ENCODE measurements around the gene MRPL50. TPM values are rescaled to one million over a fixed set of nuclear protein-coding genes. Genes with fewer than 3 reads are reported as not detected.

MRPL50 gene
- total RNA-seq, 1 donor from 2014 or later, result 17.3 TPM

DNA sequence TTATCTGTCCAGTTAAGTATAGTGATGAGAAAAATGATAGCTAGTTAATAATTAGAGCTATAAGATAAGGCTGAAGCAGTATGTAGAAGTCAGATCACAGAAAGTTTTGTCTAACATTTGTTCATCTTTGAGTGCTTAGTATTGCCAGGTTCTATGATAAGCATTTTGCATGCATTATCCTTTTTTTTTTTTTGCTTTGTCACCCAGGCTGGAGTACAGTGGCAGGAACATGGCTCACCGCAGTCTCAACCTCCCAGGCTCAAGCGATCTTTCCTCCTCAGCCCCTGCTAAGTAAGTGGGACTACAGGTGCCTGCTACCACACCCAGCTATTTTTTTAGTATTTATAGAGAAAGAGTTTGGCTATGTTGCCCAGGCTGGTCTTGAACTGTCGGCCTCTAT lies 31.1 kb downstream of the MRPL50 start:
- Histone ChIP-seq H3K4me3 (no peak overlapping the region), H3K36me3 (no peaks in the 10 kb centered on the region), H3K27ac (replicated peaks) (no peak overlapping the region), H3K27me3 (ENCODE audit: low read depth) (no peaks in the 10 kb centered on the region), H3K4me1 (no peaks in the 10 kb centered on the region), H3K9me3 (replicated peaks) (peaks cover 4% of the 10 kb centered on the region)
- no peak for DNase-seq
- TF ChIP-seq, protein P1, sequence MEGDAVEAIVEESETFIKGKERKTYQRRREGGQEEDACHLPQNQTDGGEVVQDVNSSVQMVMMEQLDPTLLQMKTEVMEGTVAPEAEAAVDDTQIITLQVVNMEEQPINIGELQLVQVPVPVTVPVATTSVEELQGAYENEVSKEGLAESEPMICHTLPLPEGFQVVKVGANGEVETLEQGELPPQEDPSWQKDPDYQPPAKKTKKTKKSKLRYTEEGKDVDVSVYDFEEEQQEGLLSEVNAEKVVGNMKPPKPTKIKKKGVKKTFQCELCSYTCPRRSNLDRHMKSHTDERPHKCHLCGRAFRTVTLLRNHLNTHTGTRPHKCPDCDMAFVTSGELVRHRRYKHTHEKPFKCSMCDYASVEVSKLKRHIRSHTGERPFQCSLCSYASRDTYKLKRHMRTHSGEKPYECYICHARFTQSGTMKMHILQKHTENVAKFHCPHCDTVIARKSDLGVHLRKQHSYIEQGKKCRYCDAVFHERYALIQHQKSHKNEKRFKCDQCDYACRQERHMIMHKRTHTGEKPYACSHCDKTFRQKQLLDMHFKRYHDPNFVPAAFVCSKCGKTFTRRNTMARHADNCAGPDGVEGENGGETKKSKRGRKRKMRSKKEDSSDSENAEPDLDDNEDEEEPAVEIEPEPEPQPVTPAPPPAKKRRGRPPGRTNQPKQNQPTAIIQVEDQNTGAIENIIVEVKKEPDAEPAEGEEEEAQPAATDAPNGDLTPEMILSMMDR (IDR thresholded peaks at IDR 0.05; ENCODE audit: borderline replicate concordance), result no peak
- intact Hi-C loops (cut with micrococcal nuclease), result no loop called here

DNA sequence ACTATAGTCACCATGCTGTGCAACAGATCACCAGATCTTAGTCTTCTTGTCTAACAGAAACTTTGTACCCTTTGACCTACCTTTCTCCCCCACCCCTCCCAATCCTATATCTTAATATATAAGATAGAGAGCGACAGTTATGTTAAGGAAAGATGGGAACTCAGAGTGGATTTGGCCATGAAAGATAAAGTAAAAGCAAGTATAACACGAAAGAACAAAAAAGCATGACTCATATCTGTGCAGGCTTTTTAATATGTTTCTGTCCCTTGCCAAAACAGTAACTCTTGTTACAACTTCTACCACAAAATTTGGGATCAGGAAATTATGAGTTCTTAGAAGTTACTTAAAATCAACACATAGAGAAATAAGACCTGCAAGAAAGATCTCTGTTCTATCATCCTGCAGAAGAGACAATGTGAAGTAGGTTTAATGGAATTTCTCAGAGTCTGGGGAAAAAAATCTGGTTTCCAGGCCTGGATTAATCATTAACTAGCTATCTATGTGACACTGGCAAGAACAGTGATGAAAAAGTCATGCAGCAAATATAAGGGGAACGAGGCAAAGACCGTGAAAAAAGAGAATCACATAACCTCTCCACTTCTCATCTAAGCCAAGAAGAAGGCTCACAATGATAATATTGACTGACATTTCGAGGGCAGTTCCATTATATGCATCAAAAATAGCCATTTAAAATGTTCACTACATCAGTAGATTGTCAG lies 32.2 kb downstream of the MRPL50 start:
- no peak overlapping the region for H3K27ac ChIP-seq (replicated peaks)
- no peaks in the 10 kb centered on the region for H3K4me1 ChIP-seq
- intact Hi-C loops (cut with micrococcal nuclease), result no loop called here
- H3K36me3 ChIP-seq, result no peaks in the 10 kb centered on the region
- no peaks in the 10 kb centered on the region for H3K9me3 ChIP-seq (replicated peaks)
- no peaks in the 10 kb centered on the region for H3K27me3 ChIP-seq (ENCODE audit: low read depth)
- TF ChIP-seq, protein P1 (IDR thresholded peaks at IDR 0.05; ENCODE audit: borderline replicate concordance), result no peak
- H3K4me3 ChIP-seq, result no peak overlapping the region
- DNase-seq, result no peak

DNA sequence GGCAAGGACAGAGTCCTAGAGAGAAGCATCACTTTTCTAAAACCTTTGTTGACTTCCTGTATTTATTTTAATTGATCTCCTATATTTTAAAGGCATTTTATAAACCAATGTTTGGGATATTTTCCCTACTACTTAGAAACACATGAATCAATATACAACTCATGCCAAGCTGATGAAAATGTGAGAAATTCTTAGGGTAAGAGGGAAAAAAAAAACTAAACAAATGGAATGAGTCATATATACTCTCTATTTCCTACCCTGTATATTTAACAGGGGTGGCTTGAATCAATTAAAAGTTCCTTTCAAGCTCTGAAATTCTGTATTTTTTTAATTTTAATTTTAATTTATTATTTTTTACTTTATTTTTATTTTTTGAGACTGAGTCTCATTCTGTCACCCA lies 33.2 kb downstream of the MRPL50 start:
- no peaks in the 10 kb centered on the region for H3K4me1 ChIP-seq
- no peaks in the 10 kb centered on the region for H3K36me3 ChIP-seq
- H3K4me3 ChIP-seq, result no peak overlapping the region
- no peaks in the 10 kb centered on the region for H3K9me3 ChIP-seq (replicated peaks)
- H3K27me3 ChIP-seq (ENCODE audit: low read depth), result no peaks in the 10 kb centered on the region
- no peak for DNase-seq
- no peak overlapping the region for H3K27ac ChIP-seq (replicated peaks)
- TF ChIP-seq, protein P1 (IDR thresholded peaks at IDR 0.05; ENCODE audit: borderline replicate concordance), result no peak
- intact Hi-C loops (cut with micrococcal nuclease), result no loop called here

DNA sequence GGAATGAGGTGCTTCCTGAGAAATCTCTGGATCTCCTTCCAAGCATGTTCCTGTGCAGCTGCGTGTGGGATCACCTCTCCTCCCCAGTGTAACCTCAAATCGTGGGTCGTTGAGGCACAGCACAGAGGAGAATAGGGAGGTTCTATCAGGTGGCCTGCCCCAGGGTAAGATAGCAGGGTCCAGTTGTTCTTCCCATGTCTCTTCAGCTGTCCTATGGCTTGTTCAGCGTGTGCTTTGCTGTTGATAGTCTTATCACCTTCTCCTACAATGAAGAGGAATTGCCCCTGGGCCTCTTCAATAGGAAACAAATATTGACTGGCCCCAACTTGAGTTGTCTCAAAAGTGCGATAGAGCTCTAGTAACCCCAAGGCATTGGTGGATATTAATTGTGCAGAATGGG lies 36.0 kb downstream of the MRPL50 start:
- no peaks in the 10 kb centered on the region for H3K4me1 ChIP-seq
- TF ChIP-seq, protein P1 (IDR thresholded peaks at IDR 0.05; ENCODE audit: borderline replicate concordance), result no peak
- H3K27me3 ChIP-seq (ENCODE audit: low read depth), result no peaks in the 10 kb centered on the region
- DNase-seq, result no peak
- H3K4me3 ChIP-seq, result no peak overlapping the region
- no peak overlapping the region for H3K27ac ChIP-seq (replicated peaks)
- intact Hi-C loops (cut with micrococcal nuclease), result no loop called here
- H3K36me3 ChIP-seq, result no peaks in the 10 kb centered on the region
- no peaks in the 10 kb centered on the region for H3K9me3 ChIP-seq (replicated peaks)

DNA sequence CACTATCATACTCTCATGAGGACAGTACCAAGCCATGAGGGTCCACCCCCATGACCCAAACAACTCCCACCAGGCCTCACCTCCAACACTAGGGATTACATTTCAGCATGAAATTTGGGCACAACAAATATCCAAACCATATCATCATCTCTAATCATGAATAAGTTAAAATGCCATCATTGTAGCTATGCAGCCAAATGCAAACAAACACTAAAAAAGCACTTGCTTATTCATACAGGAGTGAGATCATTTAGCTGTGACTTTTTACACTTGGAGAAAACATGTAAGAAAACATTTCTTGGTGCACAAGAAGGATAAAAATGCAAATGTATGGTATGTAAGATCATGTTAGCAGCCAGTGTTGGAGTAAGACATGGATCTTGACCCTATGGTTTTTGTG lies 37.8 kb downstream of the MRPL50 start:
- Histone ChIP-seq H3K36me3 (no peaks in the 10 kb centered on the region), H3K27me3 (ENCODE audit: low read depth) (no peaks in the 10 kb centered on the region), H3K27ac (replicated peaks) (no peak overlapping the region), H3K4me3 (no peak overlapping the region), H3K9me3 (replicated peaks) (no peaks in the 10 kb centered on the region), H3K4me1 (no peaks in the 10 kb centered on the region)
- TF ChIP-seq, protein P1 (IDR thresholded peaks at IDR 0.05; ENCODE audit: borderline replicate concordance), result no peak
- intact Hi-C loops (cut with micrococcal nuclease), result no loop called here
- no peak for DNase-seq
